Kasumi-1 (cell line): Measurements from ENCODE around the gene NACC2.

Experiments used
- DNase-seq, 2 experiments: peaks; one replicate each; lab custom pipeline; 2025; lab: John Stamatoyannopoulos, UW

The NACC2 gene

GRCh38 chr9:136021872-136022681, 73.0 kb downstream of the NACC2 start:
- DNase-seq = no peak

GRCh38 chr9:136021171-136021871, 73.8 kb downstream of the NACC2 start:
- DNase-seq = no peak

DNA sequence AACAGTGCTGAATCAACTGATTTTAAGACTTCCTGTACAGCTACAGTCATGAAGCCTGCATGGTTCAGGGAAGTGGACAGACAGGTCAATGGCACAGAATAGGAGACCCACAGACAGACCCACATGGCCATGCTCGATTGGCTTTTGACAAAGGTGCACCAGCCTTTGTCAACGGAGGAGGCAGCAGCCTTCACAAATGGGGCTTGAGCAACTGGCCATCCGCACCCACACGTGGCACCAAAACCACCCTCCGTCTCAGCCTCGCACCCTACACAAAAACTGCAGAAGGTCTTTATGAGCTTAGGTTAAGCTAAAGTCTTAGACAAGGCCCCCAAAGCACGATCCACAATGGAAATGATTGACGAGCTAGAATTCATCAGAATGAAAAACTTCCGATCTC, 74.4 kb downstream of the NACC2 start:
- DNase-seq = no peak

DNA sequence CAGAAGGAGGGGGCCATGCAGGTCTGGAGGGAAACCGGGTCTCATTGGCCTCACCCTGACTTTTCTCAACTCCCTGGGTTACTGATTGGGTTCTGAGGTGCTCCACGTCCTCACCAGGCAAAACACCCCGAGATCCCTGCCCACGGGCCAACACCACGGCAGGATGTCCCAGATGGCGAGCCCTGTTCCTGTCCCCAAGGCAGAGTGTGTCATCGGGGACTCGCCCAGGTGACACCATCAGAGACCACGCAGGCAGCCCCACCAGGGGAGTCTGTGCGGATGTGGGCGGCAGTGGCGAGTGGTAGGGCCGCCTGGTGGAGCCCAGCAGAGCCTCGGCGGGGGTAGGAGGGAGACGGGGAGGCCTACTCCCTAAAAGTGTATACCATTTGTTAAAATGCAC, 74.9 kb downstream of the NACC2 start:
- no peak for DNase-seq

DNA sequence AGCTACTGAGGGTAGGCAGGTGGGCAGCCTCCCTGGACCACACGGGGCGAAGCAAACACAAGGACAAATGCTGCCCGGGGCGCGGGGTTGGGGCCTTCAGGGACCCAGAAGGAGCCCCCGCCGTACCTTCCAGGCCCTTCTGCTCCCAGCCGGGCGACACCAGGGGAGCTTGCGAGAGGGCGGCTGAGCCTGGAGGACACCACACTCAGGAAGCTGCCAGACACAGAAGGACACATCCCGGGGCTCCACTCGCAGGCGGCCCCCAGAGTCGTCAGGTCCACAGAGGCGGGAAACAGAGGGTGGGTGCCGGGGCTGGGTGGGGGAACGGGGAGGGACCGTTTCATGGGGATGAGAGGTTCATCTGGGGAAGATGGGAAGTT, 75.4 kb downstream of the NACC2 start:
- no peak for DNase-seq

GRCh38 chr9:136019041-136019680, 75.9 kb downstream of the NACC2 start:
- no peak for DNase-seq

GRCh38 chr9:136018257-136019031, 76.6 kb downstream of the NACC2 start:
- no peak for DNase-seq

DNA sequence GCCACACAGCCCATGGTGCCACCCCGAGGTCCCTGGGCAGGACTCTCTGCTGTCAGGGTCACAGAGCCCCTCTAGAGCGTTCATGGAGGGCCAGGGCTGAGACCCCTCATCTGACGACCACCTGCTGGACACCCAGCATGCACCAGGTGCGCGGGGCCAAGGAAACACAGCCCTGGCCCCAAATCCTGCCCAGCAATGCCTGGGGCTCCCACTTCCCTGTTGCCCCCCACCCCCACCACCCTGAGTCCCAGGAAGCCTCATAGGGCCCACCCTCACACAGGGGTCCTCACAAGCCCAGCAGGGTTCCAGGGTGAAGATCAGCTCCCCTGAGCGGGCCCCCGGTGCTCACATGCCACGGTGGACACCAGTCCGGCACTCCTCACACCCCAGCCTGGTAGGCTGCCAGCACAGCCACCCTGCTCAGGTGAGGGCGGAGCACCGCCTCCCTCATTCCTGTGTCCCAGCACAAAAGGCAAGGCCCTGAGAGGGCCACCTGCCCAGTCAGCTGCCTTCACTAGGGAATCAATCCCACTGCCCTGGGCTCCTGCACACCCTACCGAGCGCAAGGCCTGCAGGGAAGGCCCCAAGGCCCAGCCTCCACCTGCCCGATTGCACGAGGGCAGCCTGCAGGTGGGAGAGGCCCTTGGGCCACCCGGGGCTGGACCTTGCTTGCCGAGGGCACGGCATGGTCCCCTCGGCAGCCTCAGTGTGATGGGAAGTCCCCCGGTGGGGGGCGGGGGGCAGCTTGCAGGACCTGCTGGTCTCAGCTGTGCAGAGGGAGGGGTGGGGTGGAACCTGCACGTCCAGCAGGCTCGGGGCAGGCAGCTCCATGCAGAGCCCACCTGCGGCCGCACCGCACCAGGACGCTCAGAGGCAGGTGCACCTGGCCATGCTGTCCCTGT, 77.5 kb downstream of the NACC2 start:
- no peak for DNase-seq

GRCh38 chr9:136016572-136017288, 78.4 kb downstream of the NACC2 start:
- DNase-seq = no peak

GRCh38 chr9:136015656-136016571, 79.2 kb downstream of the NACC2 start:
- DNase-seq = no peak

GRCh38 chr9:136014924-136015633, 80.0 kb downstream of the NACC2 start:
- DNase-seq = no peak

DNA sequence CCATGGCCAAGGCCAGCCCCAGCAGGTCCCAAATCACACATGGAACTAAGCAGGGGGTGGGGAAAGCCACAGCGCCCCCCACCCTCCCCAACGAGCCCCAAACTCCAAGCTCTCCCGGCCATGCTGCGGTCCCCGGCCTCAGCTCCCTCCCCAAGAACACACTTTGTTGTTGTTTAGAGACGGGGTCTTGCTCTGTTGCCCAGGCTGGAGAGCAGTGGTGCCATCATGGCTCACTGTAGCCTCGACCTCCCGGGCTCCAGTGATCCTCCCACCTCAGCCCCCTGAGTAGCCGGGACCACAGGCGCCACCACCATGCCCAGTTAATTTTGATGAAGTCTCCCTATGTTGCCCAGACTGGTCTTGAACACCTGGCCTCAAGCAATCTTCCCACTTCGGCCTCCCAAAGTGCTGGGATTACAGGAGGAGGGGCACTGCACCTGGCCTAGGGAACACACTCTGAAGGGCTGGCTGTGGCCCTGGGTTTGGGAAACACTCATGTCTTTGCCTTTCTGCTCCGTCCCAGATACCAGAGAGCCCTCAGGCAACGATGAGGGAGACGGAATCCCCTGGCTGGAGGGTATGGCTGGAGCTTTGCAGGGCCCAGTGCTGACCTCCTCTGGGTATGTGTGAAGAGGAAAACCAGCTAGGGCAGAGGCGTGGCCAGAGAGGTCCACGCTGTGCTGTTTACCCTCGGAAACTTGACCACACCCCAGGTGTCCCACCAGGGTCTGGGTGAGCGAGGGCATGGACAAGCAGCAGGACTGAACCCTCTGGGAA, 80.8 kb downstream of the NACC2 start:
- DNase-seq = no peak

GRCh38 chr9:136013524-136014034, 81.5 kb downstream of the NACC2 start:
- DNase-seq = no peak

GRCh38 chr9:136013116-136013515, 82.0 kb downstream of the NACC2 start:
- no peak for DNase-seq

DNA sequence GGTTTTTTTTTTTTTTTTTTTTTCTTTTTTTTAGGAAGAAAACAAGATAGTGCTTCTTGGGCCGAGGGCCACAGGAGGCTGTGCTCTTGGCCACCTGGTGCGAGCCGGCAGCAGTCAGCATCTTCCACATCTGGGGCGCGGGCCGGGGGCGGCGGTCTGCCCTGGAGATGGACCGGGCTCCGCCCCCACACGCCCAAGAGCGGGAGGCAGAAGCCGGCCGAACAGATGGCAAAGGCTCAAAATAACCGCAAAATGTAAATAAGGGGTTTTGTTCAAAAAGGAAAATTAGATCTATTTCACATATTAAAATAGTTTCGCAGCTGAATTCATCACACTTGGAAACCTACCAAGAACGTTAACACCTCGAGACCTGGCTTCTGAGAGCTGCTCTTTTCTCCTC, 82.4 kb downstream of the NACC2 start:
- DNase-seq = no peak

DNA sequence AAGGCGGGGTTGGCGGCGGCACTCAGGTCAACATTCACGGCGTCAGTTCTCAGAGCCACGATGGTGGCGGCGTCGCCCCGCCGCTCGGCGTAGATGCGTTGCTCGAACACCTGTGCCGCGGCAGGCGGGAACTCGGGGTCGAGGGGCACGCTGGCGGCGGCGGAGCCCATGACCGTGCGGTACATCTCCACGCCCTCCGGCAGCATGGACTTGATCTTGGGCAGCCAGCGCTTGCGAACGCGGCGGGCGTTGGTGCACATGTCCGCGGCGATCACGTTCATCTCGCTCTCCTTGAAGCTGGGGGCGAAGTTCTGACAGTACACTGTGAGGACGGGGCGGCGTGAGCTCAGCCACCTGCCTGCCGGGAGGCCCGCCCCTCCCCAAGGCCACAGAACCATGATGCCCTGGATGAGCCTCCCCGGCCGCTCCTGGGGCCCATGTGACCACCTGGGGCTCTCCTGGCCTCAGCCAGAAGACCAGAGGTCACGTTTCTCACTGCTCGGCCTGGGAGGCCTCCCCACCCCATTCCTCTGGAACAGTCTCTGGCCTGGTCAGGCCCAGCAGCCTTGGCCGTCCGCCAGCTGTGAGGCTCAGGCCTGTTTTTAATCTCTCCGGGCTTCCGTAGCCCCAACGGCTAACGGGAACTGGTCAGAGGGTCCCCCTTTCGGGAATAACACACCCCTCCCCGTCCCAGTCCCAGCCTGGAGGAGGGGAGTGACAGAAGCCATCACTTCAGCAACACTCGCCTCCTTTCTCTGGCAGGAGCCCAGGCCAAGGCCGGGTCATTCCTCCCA, 83.2 kb downstream of the NACC2 start:
- DNase-seq = no peak

- no peak for DNase-seq
Measured at GRCh38 chr9:136011376-136011702, 83.8 kb downstream of the NACC2 start.
